GM12875 (cell line): Measurements from ENCODE around the gene GNA12.
A peak's percentile ranks its signal among the peaks of the same experiment; 100 is the strongest.

Experiments used
- H3K4me3 ChIP-seq: one replicate; pipeline ENCODE4 v1.5.1; 2011; ENCODE audit warnings: low read depth, low read length, control low read depth
- CTCF ChIP-seq: IDR thresholded peaks from 2 replicates; pipeline ENCODE4 v1.5.1; 2011; ENCODE audit warnings: low read depth, mild to moderate bottlenecking, control low read depth, inconsistent platforms, low read length, moderate library complexity, borderline replicate concordance; ENCODE audit not compliant: insufficient read depth

GNA12 gene

DNA sequence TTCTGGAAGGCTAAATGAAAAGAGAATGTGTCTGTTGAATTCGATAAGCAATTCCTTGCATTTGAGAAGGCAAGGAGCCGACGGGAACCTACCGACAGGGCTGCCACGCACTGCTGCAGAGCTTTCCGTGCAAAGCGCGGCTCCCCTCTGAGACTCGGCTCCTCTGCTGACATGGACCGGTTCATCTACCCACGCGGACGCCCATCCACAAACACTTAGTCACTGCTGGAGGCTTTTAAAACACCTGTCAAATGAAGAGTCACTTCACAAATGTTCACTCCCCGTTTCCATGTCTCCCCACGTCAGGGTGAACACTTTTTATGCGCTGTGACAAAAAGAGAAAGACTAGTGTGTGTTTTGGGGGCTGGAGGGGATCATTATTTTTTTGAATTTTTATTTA, 124.1 kb downstream of the GNA12 start:
- TF ChIP-seq CTCF: no peak
- H3K4me3 ChIP-seq: no peak overlapping the region

DNA sequence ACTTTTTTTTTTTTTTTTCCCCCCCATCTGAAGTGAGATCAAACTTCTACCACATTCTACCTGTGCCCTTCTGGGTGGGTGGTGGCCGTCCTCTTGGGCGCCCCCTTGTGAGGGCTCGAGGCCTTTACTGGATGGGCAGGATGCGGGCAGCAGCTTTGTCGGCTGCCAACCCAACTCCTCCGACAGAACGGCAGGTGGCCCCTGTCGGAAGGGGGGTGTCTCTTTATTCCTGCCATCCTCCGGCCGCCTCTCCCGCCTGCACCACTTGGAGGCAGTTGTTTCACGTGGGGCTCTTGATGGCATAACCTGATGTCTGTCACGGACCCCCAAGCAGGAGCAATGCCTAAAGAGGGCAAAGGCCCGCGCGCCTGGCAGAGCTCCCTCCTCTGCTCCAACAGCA, 125.1 kb downstream of the GNA12 start:
- no peak overlapping the region for H3K4me3 ChIP-seq
- TF ChIP-seq CTCF: peak; percentile 73

- no peak for TF ChIP-seq CTCF
- no peak overlapping the region for H3K4me3 ChIP-seq
These were observed 125.7 kb downstream of the GNA12 start for GRCh38 chr7:2718296-2718965.

DNA sequence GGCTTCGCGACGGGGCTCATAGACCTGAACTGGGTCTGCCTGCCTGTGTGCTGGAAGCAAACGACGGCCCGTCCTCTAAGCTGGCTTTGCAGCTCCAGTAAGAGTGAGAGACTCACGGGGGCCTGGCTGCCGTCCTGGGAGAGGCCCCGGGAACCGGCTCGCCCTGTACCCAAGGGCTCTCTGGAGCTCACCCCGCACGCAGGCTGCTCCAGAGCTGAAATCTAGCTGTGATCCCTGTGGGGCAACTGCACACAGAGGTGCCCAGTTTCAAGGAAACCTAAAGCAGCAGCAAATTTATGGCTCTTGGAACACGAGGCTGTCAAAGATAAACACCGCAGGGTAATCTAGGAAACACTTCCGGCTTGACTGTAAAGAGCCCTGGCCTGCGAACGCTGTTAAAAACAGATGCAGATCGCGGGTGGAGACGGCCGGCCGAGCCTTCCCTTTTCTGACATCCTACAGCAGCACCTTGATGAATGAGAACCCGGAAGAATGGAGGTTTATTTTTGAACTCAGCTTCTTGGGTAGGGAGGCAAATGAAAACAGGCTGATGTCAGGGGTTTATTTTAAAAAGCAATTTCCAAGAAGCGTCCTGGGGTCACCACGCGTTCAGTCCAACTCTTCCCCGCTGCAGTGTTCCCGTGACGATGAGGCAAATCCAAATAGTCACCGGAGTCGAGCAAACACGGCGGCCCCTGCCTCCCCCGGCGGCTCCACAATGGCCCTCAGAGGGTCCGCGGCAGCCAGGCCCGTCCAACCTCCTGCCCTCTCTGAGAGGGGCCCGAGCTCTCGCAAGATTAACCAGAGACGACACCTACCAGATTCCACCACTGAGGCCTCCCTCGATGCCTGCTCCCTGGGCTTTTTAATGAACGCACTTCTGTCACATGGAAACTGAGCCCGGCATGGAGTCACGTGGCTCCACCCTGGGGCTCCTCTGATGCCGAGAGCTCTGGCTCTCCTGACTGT, 126.5 kb downstream of the GNA12 start:
- no peak for TF ChIP-seq CTCF
- H3K4me3 ChIP-seq: no peak overlapping the region

DNA sequence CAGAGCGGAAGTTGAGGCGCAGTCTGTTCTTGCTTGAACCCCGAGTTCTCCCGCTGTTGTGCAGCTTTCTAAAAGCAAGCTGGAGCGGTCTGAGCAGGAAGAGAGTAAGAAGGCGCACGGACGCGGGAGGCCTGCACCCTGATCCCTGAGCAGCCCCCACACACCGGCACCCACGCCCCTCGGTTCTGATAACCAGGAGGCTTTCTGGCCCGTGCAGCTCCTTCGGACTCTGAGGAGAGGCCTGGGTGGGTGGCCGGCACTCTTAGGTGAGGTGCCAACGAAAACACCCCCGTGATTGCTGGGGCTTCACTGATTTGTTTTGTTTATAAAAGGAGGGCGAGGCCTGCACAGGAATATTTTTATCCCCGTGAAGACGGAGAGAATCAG, 127.2 kb downstream of the GNA12 start:
- TF ChIP-seq CTCF: no peak
- H3K4me3 ChIP-seq: no peak overlapping the region

GRCh38 chr7:2716488-2716887, 127.6 kb downstream of the GNA12 start:
- no peak overlapping the region for H3K4me3 ChIP-seq
- no peak for TF ChIP-seq CTCF
